Liver (tissue), 9 donors: ENCODE results near the gene ITGA5. TPM values are rescaled to one million over a fixed set of nuclear protein-coding genes. Genes with fewer than 3 reads are reported as not detected.

Source experiments
- DNase-seq: peaks from one replicate; pipeline ENCODE4 v3.0.0-alpha.2; 2017; ENCODE audit warnings: low spot score
- H3K27ac ChIP-seq, 2 donors: one replicate each; pipeline ENCODE4 v1.7.0; 2013; ENCODE audit warnings: inconsistent platforms in 2 of 2, low read length in 2 of 2, control low read depth in 1 of 2, low read depth in 1 of 2, mild to moderate bottlenecking in 1 of 2
- H3K27me3 ChIP-seq, 4 donors: one replicate each; pipeline versions ENCODE4 v1.6.1 to v1.7.0; 2013; ENCODE audit warnings: low read length in 3 of 4, inconsistent platforms in 1 of 4, mild to moderate bottlenecking in 1 of 4, moderate library complexity in 1 of 4; ENCODE audit not compliant: control insufficient read depth in 4 of 4, insufficient read depth in 4 of 4
- H3K36me3 ChIP-seq, 4 donors: one replicate each; pipeline versions ENCODE4 v1.6.1 to v1.7.0; 2013; ENCODE audit warnings: low read length in 3 of 4, mild to moderate bottlenecking in 3 of 4, low read depth in 1 of 4, moderate library complexity in 1 of 4; ENCODE audit not compliant: control insufficient read depth in 4 of 4, insufficient read depth in 3 of 4
- H3K4me1 ChIP-seq, 4 donors: one replicate each; pipeline versions ENCODE4 v1.6.1 to v1.7.0; 2013; ENCODE audit warnings: low read length in 3 of 4, mild to moderate bottlenecking in 3 of 4, moderate library complexity in 1 of 4; ENCODE audit not compliant: control insufficient read depth in 4 of 4, insufficient read depth in 4 of 4
- H3K4me3 ChIP-seq, 3 donors: one replicate each; pipeline versions ENCODE4 v1.6.1 to v1.7.0; 2013; ENCODE audit warnings: low read length in 3 of 3, control low read depth in 1 of 3, low read depth in 1 of 3, mild to moderate bottlenecking in 1 of 3
- H3K9ac ChIP-seq, 2 donors: one replicate each; pipeline ENCODE4 v1.7.0; 2013; ENCODE audit warnings: low read length in 2 of 2, mild to moderate bottlenecking in 2 of 2, moderate library complexity in 2 of 2, control low read depth in 1 of 2, low read depth in 1 of 2
- H3K9me3 ChIP-seq, 4 donors: one replicate each; pipeline versions ENCODE4 v1.6.1 to v1.7.0; 2013; ENCODE audit warnings: low read length in 3 of 4; ENCODE audit not compliant: control insufficient read depth in 4 of 4
- EGR1 ChIP-seq, 2 donors: IDR thresholded peaks; 2 replicates each; pipeline ENCODE4 v1.6.1; 2016 to 2018; ENCODE audit warnings: antibody characterized with exemption in 2 of 2, low read depth in 2 of 2
- FOXA1 ChIP-seq: IDR thresholded peaks from 2 replicates; pipeline ENCODE4 v1.6.1; 2016; ENCODE audit warnings: antibody characterized with exemption
- FOXA2 ChIP-seq: IDR thresholded peaks from 2 replicates; pipeline ENCODE4 v1.6.1; 2016; ENCODE audit warnings: antibody characterized with exemption
- GABPA ChIP-seq, 2 donors: IDR thresholded peaks in 1 of 2; conservative IDR thresholded peaks in 1 of 2; 2 replicates each; pipeline ENCODE4 v1.6.1; 2016; ENCODE audit warnings: antibody characterized with exemption in 2 of 2, mild to moderate bottlenecking in 1 of 2, moderate library complexity in 1 of 2
- HNF4G ChIP-seq: IDR thresholded peaks from 2 replicates; pipeline ENCODE4 v1.6.1; 2016; ENCODE audit warnings: antibody characterized with exemption
- JUND ChIP-seq, 2 donors: IDR thresholded peaks; 2 replicates each; pipeline ENCODE4 v1.6.1; 2016; ENCODE audit warnings: antibody characterized with exemption in 2 of 2
- RXRA ChIP-seq, 2 donors: IDR thresholded peaks; 2 replicates each; pipeline ENCODE4 v1.6.1; 2017 to 2018; ENCODE audit warnings: antibody characterized with exemption in 2 of 2, mild to moderate bottlenecking in 1 of 2
- WGBS: extraction: QIAGEN DNeasy Blood & Tissue Kit; methylation state at CpG from one replicate; pipeline ENCODE4 v1.1.7; 2013; 5-methylcytosine and 5-hydroxymethylcytosine counted together
- polyA plus RNA-seq, 2 donors: library from polyadenylated mRNA; stranded (reverse) in 1 of 2; unstranded in 1 of 2; fragments of 200-250 nt in 1 of 2; fragments of >200 nt in 1 of 2; fragmentation: Nextera tagmentation in 1 of 2; extraction: Ambion mirVana in 1 of 2; gene quantifications; one replicate each; pipeline versions ENCODE4 v1.2.1 to v1.2.3, GENCODE V29; 2013 to 2015
- total RNA-seq, 2 donors: library from RNA; depleted of rRNA; stranded (reverse); fragments of >200 nt; gene quantifications; one replicate each; pipeline ENCODE4 v1.2.3, GENCODE V29; 2014
- TF ChIP-seq, protein P1 (sequence below): IDR thresholded peaks from 2 replicates; pipeline ENCODE4 v1.6.1; 2016; ENCODE audit warnings: antibody characterized with exemption
- TF ChIP-seq, protein P2 (sequence below): fragments of 150-350 bp; IDR thresholded peaks from 2 replicates; pipeline ENCODE4 v1.5.1; 2017; ENCODE audit warnings: improper control_type of control experiment, low read depth, low read length; ENCODE audit not compliant: missing input control
- TF ChIP-seq, protein P3 (sequence below): IDR thresholded peaks from 2 replicates; pipeline ENCODE4 v1.6.1; 2016; ENCODE audit warnings: antibody characterized with exemption
- TF ChIP-seq, protein P4 (sequence below): IDR thresholded peaks from 2 replicates; pipeline ENCODE4 v1.6.1; 2016; ENCODE audit warnings: antibody characterized with exemption
- TF ChIP-seq, protein P5 (sequence below): IDR thresholded peaks from 2 replicates; pipeline ENCODE4 v1.6.1; 2016; ENCODE audit warnings: antibody characterized with exemption, mild to moderate bottlenecking
- donor health status: healthy.
- donor health status: healthy.
- donor health status: healthy.
- donor health status: healthy.
- donor health status: healthy.

Gene ITGA5
- total and polyA plus RNA-seq, 4 donors, result 26.6 to 60.7 (median 39.6) TPM

DNA sequence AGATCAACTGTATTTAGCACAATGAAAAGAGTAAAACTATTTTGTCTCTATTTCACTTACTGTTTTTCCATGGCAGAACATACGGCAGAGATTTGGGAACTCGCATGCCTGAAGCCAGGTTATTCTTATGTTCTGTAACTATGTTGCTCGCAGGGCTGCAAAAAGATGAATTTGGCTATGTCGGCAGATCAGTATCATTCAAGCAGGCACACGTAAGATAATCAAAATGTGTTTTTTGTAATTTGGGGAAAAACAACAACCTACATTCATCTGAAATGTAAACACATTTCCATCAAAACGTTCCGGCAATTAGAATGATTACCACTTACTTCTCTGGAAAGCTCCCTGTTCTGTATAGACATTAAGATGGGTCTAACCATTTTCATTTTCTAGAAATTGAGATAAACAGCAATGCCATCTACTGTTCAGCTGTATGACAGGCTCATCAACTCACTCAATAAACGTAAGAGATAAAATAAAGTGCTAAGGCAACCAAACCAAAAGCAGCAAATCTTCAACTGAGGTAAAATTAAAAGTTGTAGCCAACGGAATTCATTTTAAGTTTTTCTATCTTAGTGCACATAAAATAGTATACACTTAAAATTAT is 41.4 kb upstream of the ITGA5 start:
- DNase-seq, result no peak
- H3K27ac ChIP-seq, result no peak overlapping the region
- peaks cover 0 to 11% (median 6%) of the 10 kb centered on the region in 4 donors for H3K4me1 ChIP-seq
- no peaks in the 10 kb centered on the region for H3K36me3 ChIP-seq
- WGBS, result 77% methylated on average over 9 of the region's 9 CpGs
- no peak overlapping the region for H3K4me3 ChIP-seq
- no peak overlapping the region for H3K9ac ChIP-seq
- no peaks in the 10 kb centered on the region for H3K27me3 ChIP-seq
- H3K9me3 ChIP-seq, result no peaks in the 10 kb centered on the region
- TF ChIP-seq, protein P1, sequence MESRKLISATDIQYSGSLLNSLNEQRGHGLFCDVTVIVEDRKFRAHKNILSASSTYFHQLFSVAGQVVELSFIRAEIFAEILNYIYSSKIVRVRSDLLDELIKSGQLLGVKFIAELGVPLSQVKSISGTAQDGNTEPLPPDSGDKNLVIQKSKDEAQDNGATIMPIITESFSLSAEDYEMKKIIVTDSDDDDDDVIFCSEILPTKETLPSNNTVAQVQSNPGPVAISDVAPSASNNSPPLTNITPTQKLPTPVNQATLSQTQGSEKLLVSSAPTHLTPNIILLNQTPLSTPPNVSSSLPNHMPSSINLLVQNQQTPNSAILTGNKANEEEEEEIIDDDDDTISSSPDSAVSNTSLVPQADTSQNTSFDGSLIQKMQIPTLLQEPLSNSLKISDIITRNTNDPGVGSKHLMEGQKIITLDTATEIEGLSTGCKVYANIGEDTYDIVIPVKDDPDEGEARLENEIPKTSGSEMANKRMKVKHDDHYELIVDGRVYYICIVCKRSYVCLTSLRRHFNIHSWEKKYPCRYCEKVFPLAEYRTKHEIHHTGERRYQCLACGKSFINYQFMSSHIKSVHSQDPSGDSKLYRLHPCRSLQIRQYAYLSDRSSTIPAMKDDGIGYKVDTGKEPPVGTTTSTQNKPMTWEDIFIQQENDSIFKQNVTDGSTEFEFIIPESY, result no peak
- TF ChIP-seq, protein P2, sequence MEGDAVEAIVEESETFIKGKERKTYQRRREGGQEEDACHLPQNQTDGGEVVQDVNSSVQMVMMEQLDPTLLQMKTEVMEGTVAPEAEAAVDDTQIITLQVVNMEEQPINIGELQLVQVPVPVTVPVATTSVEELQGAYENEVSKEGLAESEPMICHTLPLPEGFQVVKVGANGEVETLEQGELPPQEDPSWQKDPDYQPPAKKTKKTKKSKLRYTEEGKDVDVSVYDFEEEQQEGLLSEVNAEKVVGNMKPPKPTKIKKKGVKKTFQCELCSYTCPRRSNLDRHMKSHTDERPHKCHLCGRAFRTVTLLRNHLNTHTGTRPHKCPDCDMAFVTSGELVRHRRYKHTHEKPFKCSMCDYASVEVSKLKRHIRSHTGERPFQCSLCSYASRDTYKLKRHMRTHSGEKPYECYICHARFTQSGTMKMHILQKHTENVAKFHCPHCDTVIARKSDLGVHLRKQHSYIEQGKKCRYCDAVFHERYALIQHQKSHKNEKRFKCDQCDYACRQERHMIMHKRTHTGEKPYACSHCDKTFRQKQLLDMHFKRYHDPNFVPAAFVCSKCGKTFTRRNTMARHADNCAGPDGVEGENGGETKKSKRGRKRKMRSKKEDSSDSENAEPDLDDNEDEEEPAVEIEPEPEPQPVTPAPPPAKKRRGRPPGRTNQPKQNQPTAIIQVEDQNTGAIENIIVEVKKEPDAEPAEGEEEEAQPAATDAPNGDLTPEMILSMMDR, result no peak
- no peak for TF ChIP-seq RXRA (IDR thresholded peaks at IDR 0.05)

DNA sequence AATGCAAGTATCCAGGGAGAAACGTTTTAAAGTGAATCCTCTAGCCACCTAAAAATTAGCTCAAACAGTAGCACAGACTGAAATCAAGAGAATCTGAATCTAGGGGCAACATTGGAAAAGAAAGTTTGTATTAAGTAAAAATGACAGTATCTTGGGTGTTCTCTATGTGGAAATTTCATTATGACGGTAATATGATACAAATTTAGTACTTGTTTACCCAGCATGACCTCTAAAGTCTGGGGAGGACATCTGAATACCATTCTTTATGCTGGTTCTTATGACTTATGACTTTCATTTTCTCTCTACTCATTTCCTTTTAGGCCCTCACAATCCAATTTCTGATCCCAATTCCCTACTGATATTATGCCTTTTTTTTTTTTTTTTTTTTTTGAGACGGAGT is 40.3 kb upstream of the ITGA5 start:
- peaks cover 3 to 13% (median 6%) of the 10 kb centered on the region in 4 donors for H3K4me1 ChIP-seq
- no peak overlapping the region for H3K9ac ChIP-seq
- WGBS, result 67% methylated on average over 2 of the region's 3 CpGs
- no peaks in the 10 kb centered on the region for H3K36me3 ChIP-seq
- no peaks in the 10 kb centered on the region for H3K27me3 ChIP-seq
- H3K9me3 ChIP-seq, result no peaks in the 10 kb centered on the region
- TF ChIP-seq FOXA1 (no peak), EGR1 (IDR thresholded peaks at IDR 0.05; ENCODE audit: low read depth in 2 of 2) (no peak), JUND (IDR thresholded peaks at IDR 0.05) (no peak), FOXA2 (no peak), RXRA (IDR thresholded peaks at IDR 0.05) (no peak), HNF4G (no peak), GABPA (IDR thresholded peaks at IDR 0.05 in 1 of 2, conservative IDR thresholded peaks at IDR 0.05 in 1 of 2) (no peak)
- TF ChIP-seq, protein P3, sequence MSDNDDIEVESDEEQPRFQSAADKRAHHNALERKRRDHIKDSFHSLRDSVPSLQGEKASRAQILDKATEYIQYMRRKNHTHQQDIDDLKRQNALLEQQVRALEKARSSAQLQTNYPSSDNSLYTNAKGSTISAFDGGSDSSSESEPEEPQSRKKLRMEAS, result no peak
- TF ChIP-seq, protein P4, sequence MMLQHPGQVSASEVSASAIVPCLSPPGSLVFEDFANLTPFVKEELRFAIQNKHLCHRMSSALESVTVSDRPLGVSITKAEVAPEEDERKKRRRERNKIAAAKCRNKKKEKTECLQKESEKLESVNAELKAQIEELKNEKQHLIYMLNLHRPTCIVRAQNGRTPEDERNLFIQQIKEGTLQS, result no peak
- TF ChIP-seq, protein P5, sequence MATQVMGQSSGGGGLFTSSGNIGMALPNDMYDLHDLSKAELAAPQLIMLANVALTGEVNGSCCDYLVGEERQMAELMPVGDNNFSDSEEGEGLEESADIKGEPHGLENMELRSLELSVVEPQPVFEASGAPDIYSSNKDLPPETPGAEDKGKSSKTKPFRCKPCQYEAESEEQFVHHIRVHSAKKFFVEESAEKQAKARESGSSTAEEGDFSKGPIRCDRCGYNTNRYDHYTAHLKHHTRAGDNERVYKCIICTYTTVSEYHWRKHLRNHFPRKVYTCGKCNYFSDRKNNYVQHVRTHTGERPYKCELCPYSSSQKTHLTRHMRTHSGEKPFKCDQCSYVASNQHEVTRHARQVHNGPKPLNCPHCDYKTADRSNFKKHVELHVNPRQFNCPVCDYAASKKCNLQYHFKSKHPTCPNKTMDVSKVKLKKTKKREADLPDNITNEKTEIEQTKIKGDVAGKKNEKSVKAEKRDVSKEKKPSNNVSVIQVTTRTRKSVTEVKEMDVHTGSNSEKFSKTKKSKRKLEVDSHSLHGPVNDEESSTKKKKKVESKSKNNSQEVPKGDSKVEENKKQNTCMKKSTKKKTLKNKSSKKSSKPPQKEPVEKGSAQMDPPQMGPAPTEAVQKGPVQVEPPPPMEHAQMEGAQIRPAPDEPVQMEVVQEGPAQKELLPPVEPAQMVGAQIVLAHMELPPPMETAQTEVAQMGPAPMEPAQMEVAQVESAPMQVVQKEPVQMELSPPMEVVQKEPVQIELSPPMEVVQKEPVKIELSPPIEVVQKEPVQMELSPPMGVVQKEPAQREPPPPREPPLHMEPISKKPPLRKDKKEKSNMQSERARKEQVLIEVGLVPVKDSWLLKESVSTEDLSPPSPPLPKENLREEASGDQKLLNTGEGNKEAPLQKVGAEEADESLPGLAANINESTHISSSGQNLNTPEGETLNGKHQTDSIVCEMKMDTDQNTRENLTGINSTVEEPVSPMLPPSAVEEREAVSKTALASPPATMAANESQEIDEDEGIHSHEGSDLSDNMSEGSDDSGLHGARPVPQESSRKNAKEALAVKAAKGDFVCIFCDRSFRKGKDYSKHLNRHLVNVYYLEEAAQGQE, result no peak
- TF ChIP-seq, protein P1, result no peak
- DNase-seq, result no peak
- H3K27ac ChIP-seq, result no peak overlapping the region
- H3K4me3 ChIP-seq, result no peak overlapping the region
